GM19438 (cell line): Measurements from ENCODE around the gene HNRNPLL.
"Not testable (repeated sequence)": the region's sequence is repeated elsewhere in the genome, so short reads cannot be mapped to it uniquely, and the experiment has no call there.

ENCODE experiments used
- ATAC-seq: cut with Tn5 transposase; IDR thresholded peaks from one replicate; pipeline ENCODE4 v1.9.1; 2021; ENCODE audit warnings: low read depth; ENCODE audit not compliant: unreplicated experiment

Gene HNRNPLL

GRCh38 chr2:38557217-38557616 is 45.5 kb downstream of the HNRNPLL start:
- ATAC-seq: no peak

GRCh38 chr2:38556006-38556801 is 46.5 kb downstream of the HNRNPLL start:
- ATAC-seq: no peak

- no peak for ATAC-seq
These were observed 47.6 kb downstream of the HNRNPLL start for GRCh38 chr2:38554973-38555595.

GRCh38 chr2:38553554-38553953 is 49.2 kb downstream of the HNRNPLL start:
- no peak for ATAC-seq

- no peak for ATAC-seq
These were observed 50.5 kb downstream of the HNRNPLL start for GRCh38 chr2:38552259-38552658.

- no peak for ATAC-seq
These were observed 51.0 kb downstream of the HNRNPLL start for GRCh38 chr2:38551746-38552145.

GRCh38 chr2:38551171-38551570 is 51.6 kb downstream of the HNRNPLL start:
- ATAC-seq: no peak

- no peak for ATAC-seq
These were observed 52.9 kb downstream of the HNRNPLL start for GRCh38 chr2:38549851-38550250.

- ATAC-seq: no peak
These were observed 53.5 kb downstream of the HNRNPLL start for GRCh38 chr2:38549071-38549704.

GRCh38 chr2:38547791-38548190 is 54.9 kb downstream of the HNRNPLL start:
- ATAC-seq: no peak

- no peak for ATAC-seq
These were observed 56.1 kb downstream of the HNRNPLL start for GRCh38 chr2:38546585-38546984.

GRCh38 chr2:38546064-38546463 is 56.7 kb downstream of the HNRNPLL start:
- ATAC-seq: no peak

- ATAC-seq: not testable (repeated sequence)
These were observed 60.5 kb downstream of the HNRNPLL start for GRCh38 chr2:38542248-38542631.

GRCh38 chr2:38540580-38541286 is 62.0 kb downstream of the HNRNPLL start:
- no peak for ATAC-seq

GRCh38 chr2:38539086-38539485 is 63.6 kb downstream of the HNRNPLL start:
- no peak for ATAC-seq

GRCh38 chr2:38537937-38538525 is 64.7 kb downstream of the HNRNPLL start:
- no peak for ATAC-seq

GRCh38 chr2:38537296-38537695 is 65.4 kb downstream of the HNRNPLL start:
- ATAC-seq: not testable (repeated sequence)

GRCh38 chr2:38535744-38536506 is 66.8 kb downstream of the HNRNPLL start:
- peak; percentile 59 for ATAC-seq

- no peak for ATAC-seq
These were observed 67.4 kb downstream of the HNRNPLL start for GRCh38 chr2:38535404-38535743.

GRCh38 chr2:38534746-38535403 is 67.9 kb downstream of the HNRNPLL start:
- ATAC-seq: no peak
